AG09319 (cell line): Measurements from ENCODE around the gene SELENOM.

Experiments used
- DNase-seq: peaks from one replicate; pipeline ENCODE4 v3.0.0-alpha.2; 2010; ENCODE audit warnings: low read depth; ENCODE audit errors: extremely low read depth
- CTCF ChIP-seq: IDR thresholded peaks from 2 replicates; pipeline ENCODE4 v1.5.1; 2011; ENCODE audit warnings: low read depth, mild to moderate bottlenecking, inconsistent platforms, low read length, moderate library complexity

Gene SELENOM

DNA sequence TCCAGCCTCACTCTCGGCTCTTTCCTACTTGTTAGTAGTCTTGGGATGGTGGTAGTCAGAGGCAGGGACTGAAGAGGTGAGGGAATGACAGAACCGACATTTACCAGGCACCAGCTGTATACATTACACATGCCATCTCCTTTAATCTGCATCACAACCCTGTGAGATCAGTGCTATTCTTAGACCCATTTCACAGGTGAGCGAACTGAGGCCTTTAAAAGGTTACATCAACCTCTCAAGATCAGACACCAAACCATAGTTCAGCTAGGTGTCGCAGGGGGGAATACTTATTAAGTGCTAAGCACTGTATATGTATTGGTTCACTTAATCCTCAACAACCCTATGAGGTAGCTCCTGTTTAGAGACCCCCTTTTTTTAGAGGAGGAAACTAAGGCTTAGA lies 27.3 kb upstream of the SELENOM start:
- DNase-seq = no peak
- TF ChIP-seq CTCF = no peak

DNA sequence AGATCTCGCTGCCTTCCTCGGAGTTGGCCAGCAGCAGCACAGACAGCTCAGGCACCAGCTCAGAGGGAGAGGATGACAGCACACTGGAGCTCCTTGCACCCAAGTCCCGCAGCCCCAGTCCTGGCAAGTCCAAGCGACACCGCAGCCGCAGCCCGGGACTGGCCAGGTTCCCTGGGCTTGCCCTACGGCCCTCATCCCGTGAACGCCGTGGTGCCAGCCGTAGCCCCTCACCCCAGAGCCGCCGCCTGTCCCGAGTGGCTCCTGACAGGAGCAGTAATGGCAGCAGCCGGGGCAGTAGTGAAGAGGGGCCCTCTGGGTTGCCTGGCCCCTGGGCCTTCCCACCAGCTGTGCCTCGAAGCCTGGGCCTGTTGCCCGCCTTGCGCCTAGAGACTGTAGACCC lies 26.5 kb upstream of the SELENOM start:
- DNase-seq = no peak

GRCh38 chr22:31130873-31131272 lies 23.5 kb upstream of the SELENOM start:
- DNase-seq = no peak
- TF ChIP-seq CTCF = no peak

More for the DNA sequence above, 26.5 kb upstream of the SELENOM start:
- no peak for TF ChIP-seq CTCF

DNA sequence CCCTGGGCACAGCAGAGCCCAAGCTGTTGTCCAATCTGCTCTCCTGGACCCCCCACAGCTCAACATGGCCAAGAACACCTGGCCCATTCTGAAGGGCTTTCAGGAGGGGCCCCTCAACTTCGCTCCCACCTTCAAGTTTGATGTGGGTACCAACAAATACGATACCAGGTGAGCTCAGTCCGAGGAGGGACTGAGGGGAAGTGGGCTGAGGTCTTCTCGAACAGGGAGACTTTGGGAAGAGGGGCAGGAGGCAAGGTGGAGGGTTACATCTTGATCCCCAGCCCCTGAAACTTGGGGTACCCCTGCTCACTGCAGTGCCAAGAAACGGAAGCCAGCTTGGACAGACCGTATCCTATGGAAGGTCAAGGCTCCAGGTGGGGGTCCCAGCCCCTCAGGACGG lies 20.8 kb upstream of the SELENOM start:
- TF ChIP-seq CTCF = no peak

GRCh38 chr22:31127181-31127772 lies 19.9 kb upstream of the SELENOM start:
- no peak for DNase-seq
- no peak for TF ChIP-seq CTCF

More for the DNA sequence above, 20.8 kb upstream of the SELENOM start:
- DNase-seq = no peak

DNA sequence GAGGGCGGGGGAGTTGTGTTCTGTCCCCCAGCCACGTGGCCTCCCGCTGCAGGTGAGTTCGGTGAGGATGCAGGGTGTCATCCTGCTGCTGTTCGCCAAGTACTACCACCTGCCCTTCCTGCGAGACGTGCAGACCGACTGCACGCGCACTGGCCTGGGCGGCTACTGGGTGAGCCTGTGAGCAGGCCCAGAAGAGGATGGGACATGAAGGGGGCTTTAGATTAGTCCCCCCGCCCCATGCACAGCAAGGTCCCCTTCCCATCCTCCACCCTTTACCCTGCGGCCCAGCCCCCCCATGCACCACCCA lies 19.5 kb upstream of the SELENOM start:
- no peak for DNase-seq
- TF ChIP-seq CTCF = no peak

GRCh38 chr22:31126128-31126868 lies 18.9 kb upstream of the SELENOM start:
- no peak for TF ChIP-seq CTCF
- no peak for DNase-seq
